ENCODE results near the gene RAD51B. TPM values are rescaled to one million over a fixed set of nuclear protein-coding genes. Genes with fewer than 3 reads are reported as not detected.

The RAD51B gene
- polyA plus RNA-seq, 1 donor, result 13.3 TPM

GRCh38 chr14:68723808-68724268, 904.3 kb downstream of the RAD51B start:
- no peak for DNase-seq

GRCh38 chr14:68724914-68725313, 905.3 kb downstream of the RAD51B start:
- DNase-seq, result no peak

GRCh38 chr14:68726093-68726695, 906.6 kb downstream of the RAD51B start:
- no peak for DNase-seq

- peak; percentile 61 for DNase-seq
Observed at GRCh38 chr14:68727315-68728047, 907.9 kb downstream of the RAD51B start.

- no peak for DNase-seq
Observed at GRCh38 chr14:68728342-68729106, 908.9 kb downstream of the RAD51B start.

- no peak for DNase-seq
Observed at GRCh38 chr14:68729556-68729955, 910.0 kb downstream of the RAD51B start.

- no peak for DNase-seq
Observed at GRCh38 chr14:68730348-68730747, 910.8 kb downstream of the RAD51B start.

- DNase-seq, result no peak
Observed at GRCh38 chr14:68730811-68731425, 911.3 kb downstream of the RAD51B start.

GRCh38 chr14:68733086-68733914, 913.7 kb downstream of the RAD51B start:
- no peak for DNase-seq

GRCh38 chr14:68734231-68734732, 914.7 kb downstream of the RAD51B start:
- DNase-seq, result no peak

GRCh38 chr14:68735856-68736255, 916.3 kb downstream of the RAD51B start:
- no peak for DNase-seq

- no peak for DNase-seq
Observed at GRCh38 chr14:68736471-68736871, 916.9 kb downstream of the RAD51B start.

- no peak for DNase-seq
Observed at GRCh38 chr14:68737086-68737485, 917.5 kb downstream of the RAD51B start.

GRCh38 chr14:68738559-68738958, 919.0 kb downstream of the RAD51B start:
- DNase-seq, result no peak

- no peak for DNase-seq
Observed at GRCh38 chr14:68739701-68740100, 920.1 kb downstream of the RAD51B start.

GRCh38 chr14:68740788-68741476, 921.4 kb downstream of the RAD51B start:
- DNase-seq, result no peak

- DNase-seq, result no peak
Observed at GRCh38 chr14:68741477-68741791, 921.9 kb downstream of the RAD51B start.

GRCh38 chr14:68741839-68742470, 922.4 kb downstream of the RAD51B start:
- no peak for DNase-seq

GRCh38 chr14:68744613-68745012, 925.0 kb downstream of the RAD51B start:
- DNase-seq, result no peak

GRCh38 chr14:68747393-68747792, 927.8 kb downstream of the RAD51B start:
- DNase-seq, result no peak

All from left kidney (tissue), 2 donors.